ENCODE results near the gene GOPC. TPM values are rescaled to one million over a fixed set of nuclear protein-coding genes. Genes with fewer than 3 reads are reported as not detected.

GOPC gene
- total RNA-seq, 1 experiment from 2014 or later = 24.2 TPM

DNA sequence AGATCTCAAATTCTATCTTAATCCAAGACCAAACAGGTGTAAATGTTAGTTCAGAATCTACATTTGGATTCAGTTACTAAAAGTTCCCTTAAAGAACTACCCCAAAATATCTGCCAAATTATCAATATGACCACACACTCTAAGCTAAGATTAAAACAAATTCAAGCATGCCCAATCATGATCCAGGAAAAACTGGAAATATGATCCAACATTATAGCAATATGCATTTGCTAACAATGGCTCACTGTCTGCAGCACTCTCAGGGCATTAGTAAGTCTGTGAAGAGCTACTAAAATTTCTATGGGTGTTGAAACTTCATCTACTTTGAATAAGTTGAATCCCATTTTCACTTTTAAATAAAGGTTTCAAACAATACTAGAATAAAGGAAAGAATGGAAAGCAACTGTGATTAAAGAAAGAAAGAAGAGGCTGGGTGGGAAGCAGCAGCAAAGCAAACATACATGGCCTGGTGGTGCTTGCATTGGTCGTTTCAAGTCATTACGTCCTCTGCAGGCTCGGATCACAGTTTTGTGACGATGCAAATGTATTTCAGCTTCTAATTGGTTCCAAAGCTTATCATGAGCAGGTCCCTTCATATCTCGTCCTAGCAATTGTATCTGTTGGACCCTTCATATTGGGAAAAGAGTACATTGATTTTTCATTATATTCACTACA lies 29.2 kb downstream of the GOPC start:
- intact Hi-C loops (cut with micrococcal nuclease) = no loop called here
- Histone ChIP-seq H3K4me1 (ENCODE audit: control insufficient read depth in 1 of 2, insufficient read depth in 2 of 2, low read length in 2 of 2) (no peaks in the 10 kb centered on the region), H3K36me3 (ENCODE audit: control insufficient read depth in 1 of 2, insufficient read depth in 2 of 2, low read length in 2 of 2) (peaks cover 12 to 14% of the 10 kb centered on the region in 2 experiments; a peak in 1 of 4 replicates), H2AFZ (ENCODE audit: low read depth, low read length, poor library complexity, severe bottlenecking) (no peak overlapping the region), H3K4me2 (ENCODE audit: low read length) (no peak overlapping the region), H3K9ac (ENCODE audit: low read length) (no peak overlapping the region), H3K79me2 (ENCODE audit: insufficient read depth, low read length) (no peaks in the 10 kb centered on the region), H3K27me3 (ENCODE audit: insufficient read depth, low read length) (no peaks in the 10 kb centered on the region), H3K9me3 (ENCODE audit: control insufficient read depth in 1 of 2, insufficient read depth in 1 of 2, low read depth in 1 of 2, low read length in 2 of 2) (no peaks in the 10 kb centered on the region), H3K4me3 (replicated peaks in 1 of 2; ENCODE audit: low read depth in 1 of 2, low read length in 2 of 2) (no peak overlapping the region), H4K20me1 (ENCODE audit: insufficient read depth) (no peaks in the 10 kb centered on the region), H3K27ac (ENCODE audit: low read depth, low read length) (no peak overlapping the region), H3K9me2 (ENCODE audit: insufficient read depth) (no peaks in the 10 kb centered on the region)
- ChIA-PET POLR2A (no interaction called here), CTCF (no interaction called here), RAD21 (ENCODE audit: low non-redundant PET in 1 of 2, low total read pairs in 2 of 2, uncharacterized antibody in 2 of 2, unreplicated experiment in 2 of 2) (no interaction called here)
- no peak for DNase-seq (ENCODE audit: low read depth, low spot score)
- BruUV-seq (replicated peaks) = no TSS peak
- no peak for TF ChIP-seq ELF1 (IDR thresholded peaks at IDR 0.05; ENCODE audit: borderline replicate concordance, low read depth)
- no peak for TF ChIP-seq CTCF (IDR thresholded peaks at IDR 0.05 in 2 of 3, conservative IDR thresholded peaks at IDR 0.05 in 1 of 3; ENCODE audit: borderline replicate concordance in 1 of 3, insufficient read depth in 1 of 3, low read depth in 2 of 3, low read length in 2 of 3)
- TF ChIP-seq ZBTB33 (IDR thresholded peaks at IDR 0.05; ENCODE audit: extremely low read depth, insufficient replicate concordance, low read length) = no peak
- TF ChIP-seq FOSL1 (IDR thresholded peaks at IDR 0.05; ENCODE audit: low read depth) = no peak
- TF ChIP-seq YY1 (IDR thresholded peaks at IDR 0.05; ENCODE audit: extremely low read depth, insufficient replicate concordance, low read depth, low read length) = no peak
- TF ChIP-seq POLR2A (IDR thresholded peaks at IDR 0.05; ENCODE audit: borderline replicate concordance, extremely low read depth, insufficient read depth, insufficient read length) = no peak
- TF ChIP-seq EGR1 (IDR thresholded peaks at IDR 0.05; ENCODE audit: low read depth) = no peak
- no peak for TF ChIP-seq CBX3 (IDR thresholded peaks at IDR 0.05; ENCODE audit: low read depth)
- no peak for ATAC-seq
